CD4-positive, alpha-beta T cell treated with Interleukin-15 for 4 hours (primary cell): Measurements from ENCODE around the gene ZNF629.

ENCODE experiments used
- DNase-seq: peaks from one replicate; pipeline ENCODE4 v3.0.0-alpha.2; 2020; ENCODE audit warnings: low spot score

The ZNF629 gene

DNA sequence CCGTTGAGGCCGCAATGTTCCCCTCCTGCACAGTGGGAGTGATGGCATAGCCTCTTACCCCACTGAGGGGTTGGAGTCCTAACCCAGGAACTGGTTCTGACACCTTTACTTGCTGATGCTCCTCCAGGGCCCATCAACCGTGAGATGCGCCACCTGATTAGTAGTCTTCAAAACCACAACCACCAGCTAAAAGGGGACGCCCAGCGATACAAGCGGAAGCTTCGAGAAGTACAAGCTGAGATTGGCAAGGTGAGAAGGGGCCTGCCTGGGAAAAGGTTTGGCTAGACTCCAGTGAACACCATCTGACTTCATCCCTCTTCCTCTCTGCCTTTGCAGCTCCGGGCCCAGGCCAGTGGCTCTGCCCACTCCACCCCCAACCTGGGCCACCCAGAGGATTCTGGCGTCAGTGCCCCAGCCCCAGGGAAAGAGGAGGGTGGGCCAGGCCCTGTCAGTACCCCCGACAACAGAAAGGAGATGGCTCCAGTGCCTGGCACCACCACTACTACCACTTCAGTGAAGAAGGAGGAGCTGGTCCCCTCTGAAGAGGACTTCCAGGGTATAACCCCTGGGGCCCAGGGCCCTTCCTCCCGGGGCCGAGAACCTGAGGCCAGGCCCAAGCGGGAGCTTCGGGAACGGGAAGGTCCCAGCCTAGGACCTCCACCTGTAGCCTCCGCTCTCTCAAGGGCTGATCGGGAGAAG is 19.1 kb downstream of the ZNF629 start:
- peak; percentile 52 for DNase-seq

GRCh38 chr16:30766933-30767284 is 20.1 kb downstream of the ZNF629 start:
- DNase-seq: no peak

- DNase-seq: no peak
These were observed 20.6 kb downstream of the ZNF629 start for GRCh38 chr16:30766206-30766932.

GRCh38 chr16:30764816-30765465 is 22.1 kb downstream of the ZNF629 start:
- no peak for DNase-seq

DNA sequence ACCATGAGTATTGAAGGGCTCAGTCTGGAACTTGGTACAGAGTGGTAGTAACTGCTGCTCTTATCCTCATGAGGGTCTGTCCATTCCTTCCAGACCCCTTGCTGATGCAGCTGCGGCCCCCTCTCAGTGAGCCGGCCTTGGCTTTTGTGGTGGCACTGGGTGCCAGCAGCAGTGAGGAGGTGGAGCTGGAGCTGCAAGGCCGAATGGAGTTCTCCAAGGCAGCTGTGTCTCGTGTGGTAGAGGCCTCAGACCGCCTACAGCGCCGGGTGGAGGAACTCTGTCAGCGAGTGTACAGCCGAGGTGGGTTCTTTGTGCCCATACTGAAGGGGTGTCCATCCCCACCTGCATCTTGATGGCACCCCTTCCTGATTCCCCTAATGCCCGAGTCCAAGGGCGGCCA is 22.9 kb downstream of the ZNF629 start:
- no peak for DNase-seq

DNA sequence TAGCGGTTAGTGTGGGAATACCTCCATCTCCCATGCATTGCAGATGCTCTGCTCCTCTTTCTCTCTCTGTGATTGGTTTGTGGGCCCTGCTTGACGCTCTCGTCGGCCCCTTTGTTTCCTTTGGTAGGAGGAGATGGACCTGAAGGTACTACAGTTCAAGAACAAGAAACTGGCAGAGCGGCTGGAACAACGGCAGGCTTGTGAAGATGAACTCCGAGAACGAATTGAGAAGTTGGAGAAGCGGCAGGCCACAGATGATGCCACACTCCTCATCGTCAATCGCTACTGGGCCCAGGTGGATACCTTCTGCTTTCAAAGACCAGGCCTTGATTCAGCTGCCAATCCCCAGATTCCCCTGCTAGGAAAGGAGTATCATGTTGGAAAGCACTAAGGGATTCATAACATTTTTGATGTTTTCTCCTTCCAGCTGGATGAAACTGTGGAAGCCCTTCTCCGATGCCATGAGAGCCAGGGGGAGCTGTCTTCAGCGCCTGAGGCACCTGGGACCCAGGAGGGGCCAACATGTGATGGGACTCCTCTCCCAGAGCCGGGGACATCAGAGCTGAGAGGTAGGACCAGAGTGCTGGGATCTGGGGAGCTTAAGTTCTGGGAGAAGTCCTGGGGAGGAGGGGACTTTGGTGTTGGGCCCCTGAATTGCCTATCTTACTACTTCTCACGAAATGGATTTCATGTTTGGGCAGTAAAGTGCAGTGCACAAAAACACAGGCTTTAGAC is 23.8 kb downstream of the ZNF629 start:
- no peak for DNase-seq

GRCh38 chr16:30761928-30762902 is 24.8 kb downstream of the ZNF629 start, which contains the start of the genes CFAP119 and RNF40:
TSS of gene CFAP119 (minus strand) at chr16:30762062. CDS start at chr16:30761748, 314 bp downstream.
TSS of gene RNF40 (plus strand) at chr16:30762322. CDS start at chr16:30762546, 224 bp downstream.
- DNase-seq: peak; percentile 92

DNA sequence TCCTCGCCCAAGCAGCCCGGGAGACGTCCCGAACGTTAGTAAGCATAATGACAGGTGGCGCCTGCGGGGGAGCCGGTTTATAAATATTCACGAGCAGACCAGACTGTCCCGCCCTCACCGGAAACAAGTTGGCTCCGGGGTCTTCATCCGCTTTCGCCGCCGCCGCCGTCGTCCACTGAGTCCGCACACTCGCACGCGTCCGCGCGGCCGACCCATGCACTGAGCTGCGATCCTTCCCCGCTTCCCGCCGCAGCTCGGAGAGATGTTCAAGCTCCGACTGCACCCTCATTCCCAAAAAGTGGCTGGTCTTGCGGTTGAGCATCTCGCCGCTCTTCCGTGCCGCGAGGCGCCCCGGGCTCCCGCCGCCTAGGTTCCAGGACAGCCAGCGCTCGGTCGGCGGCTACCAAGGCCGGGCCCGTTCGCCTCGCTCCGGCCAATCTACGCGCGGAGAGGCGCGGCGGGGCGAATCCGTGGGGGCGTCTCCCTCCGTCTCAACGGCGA is 25.5 kb downstream of the ZNF629 start:
- DNase-seq: peak; percentile 21

- no peak for DNase-seq
These were observed 26.2 kb downstream of the ZNF629 start for GRCh38 chr16:30760577-30761426.

GRCh38 chr16:30760001-30760559 is 26.9 kb downstream of the ZNF629 start:
- no peak for DNase-seq

DNA sequence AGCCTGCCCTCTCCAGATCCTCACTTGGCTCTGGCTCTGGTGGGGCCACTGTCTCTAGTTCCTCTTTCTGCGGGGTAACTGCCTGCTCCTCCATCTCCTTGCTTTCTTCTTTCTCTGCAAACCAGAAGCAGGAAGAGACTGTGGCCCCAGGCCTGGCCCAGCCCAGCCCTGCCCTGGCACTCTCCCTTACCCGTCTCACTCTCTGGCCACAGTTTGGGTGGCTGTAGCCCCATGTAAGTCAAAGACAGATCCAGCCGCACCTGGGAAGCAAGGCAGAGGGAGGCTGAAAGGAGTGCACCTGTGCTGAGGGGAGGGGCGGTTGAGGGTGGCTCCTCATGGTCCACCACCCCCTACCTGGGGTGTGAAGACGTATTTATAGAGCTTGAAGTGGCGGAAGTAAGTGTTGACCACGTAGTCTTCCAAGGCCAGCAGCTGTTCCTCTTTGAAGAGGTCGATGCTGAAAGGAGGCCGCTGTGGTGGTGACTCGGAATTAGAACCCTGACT is 28.0 kb downstream of the ZNF629 start:
- DNase-seq: no peak

GRCh38 chr16:30757316-30757715 is 29.7 kb downstream of the ZNF629 start:
- DNase-seq: no peak

DNA sequence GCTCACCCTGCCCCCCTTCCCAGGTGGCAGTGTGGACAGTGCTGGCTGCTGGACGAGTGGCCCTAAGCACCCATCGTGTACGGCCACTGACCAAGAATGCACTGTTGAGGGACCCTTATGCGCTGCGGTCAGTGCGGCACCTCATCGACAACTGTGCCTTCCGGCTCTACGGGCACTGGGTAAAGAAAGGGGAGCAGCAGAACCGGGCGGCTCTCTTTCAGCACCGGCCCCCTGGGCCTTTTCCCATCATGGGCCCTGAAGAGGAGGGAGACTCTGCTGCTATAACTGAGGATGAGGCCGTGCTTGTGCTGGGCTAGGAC is 30.3 kb downstream of the ZNF629 start:
- no peak for DNase-seq

- DNase-seq: no peak
These were observed 30.8 kb downstream of the ZNF629 start for GRCh38 chr16:30755955-30756780.

DNA sequence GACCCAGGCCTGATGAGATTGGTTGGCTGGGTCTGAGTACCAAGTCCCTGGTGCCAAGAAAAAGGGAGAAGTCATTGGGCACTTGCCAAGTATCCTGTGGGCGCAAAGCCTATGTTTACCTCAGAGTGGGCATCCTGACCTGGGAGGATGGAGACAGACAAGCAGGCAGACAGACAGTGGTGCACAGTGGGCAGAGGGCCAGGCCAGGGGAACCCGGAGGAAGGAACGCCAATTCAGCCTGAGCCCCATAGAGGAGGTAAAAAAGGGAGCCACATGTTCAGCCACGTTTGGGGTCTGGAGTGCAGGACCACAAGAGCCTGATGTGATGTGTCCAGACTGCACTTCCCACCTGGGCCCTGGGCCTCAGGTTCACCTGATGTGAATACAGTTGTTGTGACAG is 33.4 kb downstream of the ZNF629 start:
- DNase-seq: no peak

DNA sequence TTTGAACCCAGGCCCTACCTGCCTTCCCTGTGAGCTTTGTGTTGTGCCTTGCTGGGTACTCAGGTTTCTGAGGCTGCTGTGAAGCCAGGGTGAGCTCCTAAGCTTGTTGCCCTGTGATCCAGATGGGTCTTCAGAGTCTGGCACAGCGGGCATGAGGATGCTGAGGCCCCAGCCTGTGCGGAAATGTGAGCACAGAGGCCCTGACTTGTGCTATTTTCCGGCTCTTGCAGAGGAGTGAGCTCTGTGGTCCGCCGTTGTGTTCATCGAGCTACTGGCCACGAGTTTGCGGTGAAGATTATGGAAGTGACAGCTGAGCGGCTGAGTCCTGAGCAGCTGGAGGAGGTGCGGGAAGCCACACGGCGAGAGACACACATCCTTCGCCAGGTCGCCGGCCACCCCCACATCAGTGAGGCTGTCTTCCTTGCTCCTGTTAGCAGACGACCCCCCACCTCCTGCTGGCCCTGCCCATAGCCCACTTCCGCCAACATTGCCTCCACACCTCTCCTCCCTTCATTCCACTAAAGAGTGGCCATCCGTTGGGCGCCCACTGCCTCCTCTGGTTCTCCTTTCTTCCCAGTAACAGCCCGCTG is 36.0 kb downstream of the ZNF629 start:
- no peak for DNase-seq

DNA sequence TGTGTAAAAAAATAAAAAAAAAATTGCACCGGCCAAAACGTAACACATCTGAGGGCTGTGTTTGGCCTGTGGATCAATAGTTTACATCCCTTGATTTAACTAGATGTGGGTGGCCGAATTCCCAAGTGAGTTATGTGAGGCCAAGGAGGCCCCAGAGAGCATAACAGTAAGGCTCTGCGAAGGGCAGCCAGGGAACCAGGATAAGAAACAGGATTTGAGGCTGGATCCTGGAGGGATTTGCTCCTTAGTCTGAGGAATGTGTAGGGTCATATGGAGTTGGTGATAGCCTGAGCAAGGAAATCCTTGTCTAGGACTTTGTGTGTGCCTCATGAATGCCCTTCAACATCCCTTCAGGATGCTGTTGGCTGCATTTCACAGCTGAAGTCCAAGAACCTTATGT is 36.8 kb downstream of the ZNF629 start:
- DNase-seq: no peak
